Uterus (tissue), 2 donors: ENCODE measurements around the gene EFCAB14.

Experiments
- POLR2A ChIP-seq, 2 donors: fragments of 450-650 bp; IDR thresholded peaks; one replicate each; pipeline ENCODE4 v1.6.1; 2016; ENCODE audit warnings: antibody characterized with exemption in 2 of 2, mild to moderate bottlenecking in 1 of 2, moderate library complexity in 1 of 2
- TF ChIP-seq, protein P1 (sequence below), 4 experiments: fragments of 200-600 bp in 2 of 4; fragments of 450-650 bp in 2 of 4; sonication (generic) in 2 of 4; IDR thresholded peaks; one replicate each; pipeline ENCODE4 v1.5.1; 2016 to 2019; ENCODE audit warnings: antibody characterized with exemption in 4 of 4, mild to moderate bottlenecking in 2 of 4, moderate library complexity in 1 of 4

- TF ChIP-seq, protein P1, sequence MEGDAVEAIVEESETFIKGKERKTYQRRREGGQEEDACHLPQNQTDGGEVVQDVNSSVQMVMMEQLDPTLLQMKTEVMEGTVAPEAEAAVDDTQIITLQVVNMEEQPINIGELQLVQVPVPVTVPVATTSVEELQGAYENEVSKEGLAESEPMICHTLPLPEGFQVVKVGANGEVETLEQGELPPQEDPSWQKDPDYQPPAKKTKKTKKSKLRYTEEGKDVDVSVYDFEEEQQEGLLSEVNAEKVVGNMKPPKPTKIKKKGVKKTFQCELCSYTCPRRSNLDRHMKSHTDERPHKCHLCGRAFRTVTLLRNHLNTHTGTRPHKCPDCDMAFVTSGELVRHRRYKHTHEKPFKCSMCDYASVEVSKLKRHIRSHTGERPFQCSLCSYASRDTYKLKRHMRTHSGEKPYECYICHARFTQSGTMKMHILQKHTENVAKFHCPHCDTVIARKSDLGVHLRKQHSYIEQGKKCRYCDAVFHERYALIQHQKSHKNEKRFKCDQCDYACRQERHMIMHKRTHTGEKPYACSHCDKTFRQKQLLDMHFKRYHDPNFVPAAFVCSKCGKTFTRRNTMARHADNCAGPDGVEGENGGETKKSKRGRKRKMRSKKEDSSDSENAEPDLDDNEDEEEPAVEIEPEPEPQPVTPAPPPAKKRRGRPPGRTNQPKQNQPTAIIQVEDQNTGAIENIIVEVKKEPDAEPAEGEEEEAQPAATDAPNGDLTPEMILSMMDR (IDR thresholded peaks at IDR 0.05): no peak
- no peak for TF ChIP-seq POLR2A (IDR thresholded peaks at IDR 0.05)
These were observed 21.9 kb downstream of the EFCAB14 start for GRCh38 chr1:46697053-46697452.
